Caco-2 (cell line): Measurements from ENCODE around the gene PLCXD3. TPM values are rescaled to one million over a fixed set of nuclear protein-coding genes. Genes with fewer than 3 reads are reported as not detected.
"Not testable (repeated sequence)": the region's sequence is repeated elsewhere in the genome, so short reads cannot be mapped to it uniquely, and the experiment has no call there.

ENCODE experiments used
- BruUV-seq: library from RNA; stranded (reverse); fragments of 400-500 nt; replicated peaks from 2 replicates; lab custom pipeline; 2021; lab: Mats Ljungman, UMichigan
- CTCF ChIA-PET: fragments of 300-600 bp; sonication (Branson Sonifier 250); formaldehyde crosslinking; loops from one replicate; lab custom pipeline; 2022; ENCODE audit warnings: antibody characterized with exemption; lab: Charles Lee
- POLR2A ChIA-PET: fragments of 300-600 bp; sonication (Branson Sonifier 250); formaldehyde crosslinking; loops from one replicate; lab custom pipeline; 2022; ENCODE audit warnings: antibody characterized with exemption; lab: Charles Lee
- DNase-seq, 2 experiments: peaks; one replicate each; pipeline versions ENCODE4 v3.0.0 to v3.0.0-alpha.2; 2020 to 2022
- H3K27me3 ChIP-seq: replicated peaks from 2 replicates; pipeline ENCODE4 v1.6.0; 2011; ENCODE audit warnings: low read length; ENCODE audit not compliant: control insufficient read depth, insufficient read depth
- H3K36me3 ChIP-seq: 2 replicates; pipeline ENCODE4 v1.5.1; 2011; ENCODE audit warnings: low read length; ENCODE audit not compliant: control insufficient read depth, insufficient read depth
- H3K4me1 ChIP-seq: fragments of 250-450 bp; sonication (Bioruptor Pico); 2 replicates; pipeline ENCODE4 v1.5.1; 2020; ENCODE audit warnings: mild to moderate bottlenecking
- H3K4me3 ChIP-seq: 2 replicates; pipeline ENCODE4 v1.5.1; 2011; ENCODE audit warnings: low read depth, mild to moderate bottlenecking, control low read depth, low read length
- H3K9me3 ChIP-seq: fragments of 250-450 bp; sonication (Bioruptor Pico); 2 replicates; pipeline ENCODE4 v1.5.1; 2020; ENCODE audit warnings: mild to moderate bottlenecking, moderate library complexity
- H3K27ac Mint-ChIP-seq: one replicate; pipeline ENCODE4 v1.8.0; 2022; ENCODE audit warnings: mixed read lengths; ENCODE audit not compliant: unreplicated experiment
- H3K27me3 Mint-ChIP-seq: one replicate; pipeline ENCODE4 v1.8.0; 2022; ENCODE audit warnings: mixed read lengths; ENCODE audit not compliant: insufficient read depth, unreplicated experiment
- H3K36me3 Mint-ChIP-seq: one replicate; pipeline ENCODE4 v1.8.0; 2022; ENCODE audit warnings: mild to moderate bottlenecking, mixed read lengths; ENCODE audit not compliant: insufficient read depth, unreplicated experiment
- H3K4me1 Mint-ChIP-seq: one replicate; pipeline ENCODE4 v1.8.0; 2022; ENCODE audit warnings: low read depth, mixed read lengths; ENCODE audit not compliant: unreplicated experiment
- H3K4me3 Mint-ChIP-seq: one replicate; pipeline ENCODE4 v1.8.0; 2022; ENCODE audit warnings: mild to moderate bottlenecking, moderate library complexity, mixed read lengths; ENCODE audit not compliant: unreplicated experiment
- H3K9me3 Mint-ChIP-seq: one replicate; pipeline ENCODE4 v1.8.0; 2022; ENCODE audit warnings: mixed read lengths; ENCODE audit not compliant: unreplicated experiment
- intact Hi-C: fragments of 100-400 bp; cut with micrococcal nuclease; formaldehyde crosslinking; loops from one replicate; pipeline ENCODE4 v1.10.0; 2022; ENCODE audit not compliant: unreplicated experiment
- total RNA-seq: library from RNA; stranded (reverse); gene quantifications from 2 replicates; pipeline ENCODE4 v1.2.3, GENCODE V29; 2022
- TF ChIP-seq, protein P1 (sequence below), 2 experiments: fragments of 200-600 bp in 1 of 2; IDR thresholded peaks; 1 replicate in 1 of 2; 2 replicates in 1 of 2; pipeline versions ENCODE4 v1.5.1 to v1.8.0; 2011 to 2022; ENCODE audit warnings: antibody characterized with exemption in 1 of 2, control low read depth in 1 of 2, inconsistent platforms in 1 of 2, low read depth in 1 of 2, low read length in 1 of 2, mild to moderate bottlenecking in 1 of 2, moderate library complexity in 1 of 2; ENCODE audit not compliant: insufficient read depth in 1 of 2, severe bottlenecking in 1 of 2, unreplicated experiment in 1 of 2

PLCXD3 gene
- total RNA-seq, 1 experiment from 2014 or later: 0.20 TPM

DNA sequence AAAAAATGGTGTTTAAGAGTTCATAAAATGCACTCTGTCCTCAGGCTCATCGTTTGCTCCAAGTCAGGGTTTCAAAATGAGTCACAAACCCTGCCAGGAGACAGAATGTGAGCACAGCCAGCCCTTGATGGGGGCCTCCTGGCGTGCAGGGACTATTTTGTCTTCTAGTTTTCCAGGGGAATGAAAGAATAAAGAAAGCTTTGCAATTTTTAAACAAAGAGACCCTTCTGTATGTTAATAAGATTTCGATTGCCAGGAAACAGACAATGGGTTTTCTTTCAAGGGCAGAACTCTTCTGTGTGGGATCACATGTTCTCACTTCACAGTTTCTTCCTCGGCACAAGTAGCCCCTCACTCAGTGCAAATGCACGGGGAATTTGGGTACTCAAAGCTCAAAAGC lies 175.6 kb downstream of the PLCXD3 start:
- no peak for DNase-seq
- H3K9me3 ChIP-seq: no peaks in the 10 kb centered on the region
- TF ChIP-seq, protein P1, sequence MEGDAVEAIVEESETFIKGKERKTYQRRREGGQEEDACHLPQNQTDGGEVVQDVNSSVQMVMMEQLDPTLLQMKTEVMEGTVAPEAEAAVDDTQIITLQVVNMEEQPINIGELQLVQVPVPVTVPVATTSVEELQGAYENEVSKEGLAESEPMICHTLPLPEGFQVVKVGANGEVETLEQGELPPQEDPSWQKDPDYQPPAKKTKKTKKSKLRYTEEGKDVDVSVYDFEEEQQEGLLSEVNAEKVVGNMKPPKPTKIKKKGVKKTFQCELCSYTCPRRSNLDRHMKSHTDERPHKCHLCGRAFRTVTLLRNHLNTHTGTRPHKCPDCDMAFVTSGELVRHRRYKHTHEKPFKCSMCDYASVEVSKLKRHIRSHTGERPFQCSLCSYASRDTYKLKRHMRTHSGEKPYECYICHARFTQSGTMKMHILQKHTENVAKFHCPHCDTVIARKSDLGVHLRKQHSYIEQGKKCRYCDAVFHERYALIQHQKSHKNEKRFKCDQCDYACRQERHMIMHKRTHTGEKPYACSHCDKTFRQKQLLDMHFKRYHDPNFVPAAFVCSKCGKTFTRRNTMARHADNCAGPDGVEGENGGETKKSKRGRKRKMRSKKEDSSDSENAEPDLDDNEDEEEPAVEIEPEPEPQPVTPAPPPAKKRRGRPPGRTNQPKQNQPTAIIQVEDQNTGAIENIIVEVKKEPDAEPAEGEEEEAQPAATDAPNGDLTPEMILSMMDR (IDR thresholded peaks at IDR 0.05; ENCODE audit: insufficient read depth in 1 of 2, low read depth in 1 of 2, low read length in 1 of 2, severe bottlenecking in 1 of 2, unreplicated experiment in 1 of 2): no peak
- Mint-ChIP-seq H3K9me3 (no peaks in the 10 kb centered on the region), H3K36me3 (no peaks in the 10 kb centered on the region), H3K27ac (no peak overlapping the region), H3K27me3 (no peaks in the 10 kb centered on the region), H3K4me1 (no peaks in the 10 kb centered on the region), H3K4me3 (no peak overlapping the region)
- intact Hi-C loops: loop anchor here (5.0 kb wide), 2 partner anchors 62 to 432 kb away; no protein-coding TSS in a partner anchor
- BruUV-seq: no TSS peak
- ChIA-PET CTCF (no interaction called here), POLR2A (no interaction called here)
- H3K4me3 ChIP-seq: no peak overlapping the region
- no peaks in the 10 kb centered on the region for H3K36me3 ChIP-seq
- H3K4me1 ChIP-seq: no peaks in the 10 kb centered on the region
- H3K27me3 ChIP-seq: no peaks in the 10 kb centered on the region

DNA sequence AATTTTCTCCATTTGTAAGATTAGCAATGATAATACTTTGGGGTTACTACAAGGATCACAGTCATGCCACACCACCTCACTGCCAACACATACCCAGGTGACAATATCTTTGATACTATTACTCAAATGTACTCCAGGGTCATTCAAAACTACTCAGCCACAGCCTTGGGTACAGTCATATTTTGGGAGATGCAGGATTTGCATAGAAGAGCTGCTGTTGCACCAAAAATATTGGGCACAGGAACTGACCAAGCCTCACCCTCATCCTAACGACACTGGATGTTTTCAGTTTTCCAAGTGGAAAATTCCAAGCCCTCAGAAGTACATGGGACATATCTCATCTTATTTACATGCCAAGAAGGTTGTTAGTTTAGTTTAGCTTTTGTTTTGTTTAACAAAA lies 176.2 kb downstream of the PLCXD3 start:
- TF ChIP-seq, protein P1 (IDR thresholded peaks at IDR 0.05; ENCODE audit: insufficient read depth in 1 of 2, low read depth in 1 of 2, low read length in 1 of 2, severe bottlenecking in 1 of 2, unreplicated experiment in 1 of 2): no peak
- Histone ChIP-seq H3K27me3 (no peaks in the 10 kb centered on the region), H3K9me3 (no peaks in the 10 kb centered on the region), H3K4me3 (no peak overlapping the region), H3K36me3 (no peaks in the 10 kb centered on the region), H3K4me1 (no peaks in the 10 kb centered on the region)
- POLR2A ChIA-PET: no interaction called here
- no peak for DNase-seq
- Mint-ChIP-seq H3K4me3 (no peak overlapping the region), H3K9me3 (no peaks in the 10 kb centered on the region), H3K36me3 (no peaks in the 10 kb centered on the region), H3K27me3 (no peaks in the 10 kb centered on the region), H3K27ac (no peak overlapping the region), H3K4me1 (no peaks in the 10 kb centered on the region)
- intact Hi-C loops: no loop called here
- no TSS peak for BruUV-seq
- CTCF ChIA-PET: no interaction called here

DNA sequence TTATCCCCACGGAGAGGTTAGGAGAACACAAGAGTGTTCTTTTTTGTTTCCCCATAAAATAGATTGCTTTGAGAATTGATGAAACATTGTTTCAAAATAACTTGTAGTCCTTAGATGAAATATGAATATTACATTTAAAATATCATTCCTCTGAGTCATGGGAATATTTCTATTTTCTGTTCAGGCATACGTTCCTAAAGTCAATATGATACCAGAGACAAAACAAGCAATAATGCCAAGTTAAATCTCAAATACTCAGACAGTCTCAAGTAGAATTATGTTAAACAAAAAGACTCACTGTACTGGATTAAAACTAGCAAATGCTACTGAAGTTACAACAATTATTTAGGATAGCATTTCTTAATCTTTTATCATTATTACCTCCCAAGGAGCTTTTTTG lies 185.3 kb downstream of the PLCXD3 start:
- no peaks in the 10 kb centered on the region for H3K9me3 ChIP-seq
- DNase-seq: no peak
- ChIA-PET POLR2A (no interaction called here), CTCF (no interaction called here)
- H3K9me3 Mint-ChIP-seq: no peaks in the 10 kb centered on the region
- TF ChIP-seq, protein P1 (IDR thresholded peaks at IDR 0.05; ENCODE audit: insufficient read depth in 1 of 2, low read depth in 1 of 2, low read length in 1 of 2, severe bottlenecking in 1 of 2, unreplicated experiment in 1 of 2): no peak
- H3K36me3 ChIP-seq: no peaks in the 10 kb centered on the region
- H3K4me1 Mint-ChIP-seq: no peaks in the 10 kb centered on the region
- intact Hi-C loops: no loop called here
- H3K27ac Mint-ChIP-seq: no peak overlapping the region
- H3K4me3 Mint-ChIP-seq: no peak overlapping the region
- H3K4me3 ChIP-seq: no peak overlapping the region
- H3K27me3 Mint-ChIP-seq: no peaks in the 10 kb centered on the region
- H3K36me3 Mint-ChIP-seq: no peaks in the 10 kb centered on the region
- BruUV-seq: no TSS peak
- no peaks in the 10 kb centered on the region for H3K27me3 ChIP-seq
- no peaks in the 10 kb centered on the region for H3K4me1 ChIP-seq

DNA sequence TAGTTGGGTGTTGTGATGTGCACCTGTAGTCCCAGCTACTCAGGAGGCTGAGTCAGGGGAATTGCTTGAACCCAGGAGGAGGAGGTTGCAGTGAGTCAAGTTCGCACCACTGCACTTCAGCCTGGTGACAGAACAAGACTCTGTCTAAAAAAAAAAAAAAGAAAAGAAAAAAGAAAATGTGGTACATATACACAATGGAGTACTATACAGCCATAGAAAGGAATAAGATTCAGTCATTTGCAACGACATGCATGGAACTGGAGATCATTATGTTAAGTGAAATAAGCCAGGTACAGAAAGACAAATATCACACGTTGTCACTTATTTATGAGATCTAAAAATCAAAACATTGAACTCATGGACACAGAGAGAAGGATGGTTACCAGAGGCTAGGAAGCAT lies 187.6 kb downstream of the PLCXD3 start:
- H3K4me1 ChIP-seq, POLR2A ChIA-PET, H3K36me3 Mint-ChIP-seq, intact Hi-C loops, H3K4me1 Mint-ChIP-seq, H3K36me3 ChIP-seq, DNase-seq, H3K4me3 Mint-ChIP-seq, BruUV-seq, H3K27me3 ChIP-seq, H3K4me3 ChIP-seq, H3K27me3 Mint-ChIP-seq, H3K9me3 ChIP-seq, H3K9me3 Mint-ChIP-seq, H3K27ac Mint-ChIP-seq, CTCF ChIA-PET: not testable (repeated sequence)
